Urothelium cell line (cell line): Measurements from ENCODE around the gene SPAG17.
A peak's percentile ranks its signal among the peaks of the same experiment; 100 is the strongest.

Source experiments
- DNase-seq: peaks from one replicate; pipeline ENCODE4 v3.0.0; 2011; ENCODE audit warnings: low spot score, mixed read lengths
- FAIRE-seq: peaks from 2 replicates; lab custom pipeline; 2011; peaks lifted over from hg19 to GRCh38; lab: Jason Lieb, UNC

Gene SPAG17

DNA sequence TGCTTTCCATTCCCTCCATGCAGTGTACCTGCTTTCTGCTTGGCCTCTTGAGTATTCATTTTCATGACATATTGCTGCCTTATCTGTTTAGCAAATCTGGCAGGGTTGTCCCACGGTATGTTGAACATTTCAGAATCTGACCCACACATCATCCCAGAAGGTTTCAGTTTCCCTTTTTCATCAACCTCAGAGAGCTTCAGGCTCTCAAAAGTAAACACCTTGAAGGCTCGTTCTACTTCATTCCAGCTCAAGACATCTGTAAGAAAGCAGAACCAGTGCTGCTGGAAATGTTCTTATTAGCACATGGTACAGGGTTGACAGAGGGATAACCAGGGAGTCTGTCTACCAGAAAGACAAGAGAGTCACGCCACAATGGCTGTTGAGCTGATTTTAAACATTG, 103.6 kb downstream of the SPAG17 start:
- DNase-seq (no peak), FAIRE-seq (no peak)

DNA sequence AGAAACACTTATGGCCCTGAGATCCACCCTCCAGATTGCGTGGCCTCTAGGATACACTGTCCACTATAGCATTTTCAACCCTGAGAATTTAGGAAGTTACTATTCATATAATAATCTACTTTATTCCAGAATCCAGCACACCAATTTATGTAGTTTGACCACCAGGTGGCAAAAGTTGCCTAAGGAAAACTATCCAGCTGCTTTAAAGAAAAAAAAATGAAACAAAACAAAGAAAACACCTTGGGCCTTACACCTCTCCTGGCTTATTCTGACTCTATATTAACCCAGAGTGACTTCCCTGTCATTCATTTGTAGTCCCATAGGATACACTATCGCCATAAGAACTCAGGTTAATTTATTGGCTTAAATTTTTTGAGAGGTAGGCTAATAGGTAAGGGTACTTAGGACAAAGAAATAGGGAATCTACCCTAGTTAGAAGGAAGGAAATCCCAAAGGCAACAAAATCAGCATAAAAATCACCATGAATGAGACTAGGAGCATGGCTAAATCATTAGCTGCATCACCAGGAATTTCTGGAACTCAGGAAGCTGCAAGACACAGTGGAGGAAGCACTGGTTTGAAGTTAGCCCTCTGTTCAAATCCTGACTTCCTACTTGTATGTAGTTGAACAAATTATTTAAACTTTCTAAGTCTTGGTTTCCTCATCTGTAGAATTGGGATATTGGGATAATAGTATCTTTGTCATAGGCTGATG, 107.5 kb downstream of the SPAG17 start:
- FAIRE-seq (no peak), DNase-seq (peak; percentile 46)

DNA sequence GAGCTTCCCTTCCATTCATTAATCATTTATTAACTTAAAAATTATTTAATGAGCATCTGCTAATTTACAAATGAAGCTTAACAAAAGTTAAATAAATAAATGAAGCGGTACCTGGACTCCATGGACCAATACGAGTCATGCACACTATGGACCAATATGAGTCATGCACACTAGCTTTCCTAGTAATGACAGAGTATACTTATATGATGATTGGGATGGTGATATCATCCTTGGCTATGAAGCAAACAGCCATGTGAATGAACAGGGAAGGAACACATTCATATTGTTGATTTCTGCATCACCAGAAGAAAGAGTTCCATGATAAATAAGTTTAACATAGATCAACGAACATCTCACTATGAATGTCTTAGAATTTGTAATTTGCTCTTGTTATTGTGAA, 109.9 kb downstream of the SPAG17 start:
- no peak for FAIRE-seq
- no peak for DNase-seq

DNA sequence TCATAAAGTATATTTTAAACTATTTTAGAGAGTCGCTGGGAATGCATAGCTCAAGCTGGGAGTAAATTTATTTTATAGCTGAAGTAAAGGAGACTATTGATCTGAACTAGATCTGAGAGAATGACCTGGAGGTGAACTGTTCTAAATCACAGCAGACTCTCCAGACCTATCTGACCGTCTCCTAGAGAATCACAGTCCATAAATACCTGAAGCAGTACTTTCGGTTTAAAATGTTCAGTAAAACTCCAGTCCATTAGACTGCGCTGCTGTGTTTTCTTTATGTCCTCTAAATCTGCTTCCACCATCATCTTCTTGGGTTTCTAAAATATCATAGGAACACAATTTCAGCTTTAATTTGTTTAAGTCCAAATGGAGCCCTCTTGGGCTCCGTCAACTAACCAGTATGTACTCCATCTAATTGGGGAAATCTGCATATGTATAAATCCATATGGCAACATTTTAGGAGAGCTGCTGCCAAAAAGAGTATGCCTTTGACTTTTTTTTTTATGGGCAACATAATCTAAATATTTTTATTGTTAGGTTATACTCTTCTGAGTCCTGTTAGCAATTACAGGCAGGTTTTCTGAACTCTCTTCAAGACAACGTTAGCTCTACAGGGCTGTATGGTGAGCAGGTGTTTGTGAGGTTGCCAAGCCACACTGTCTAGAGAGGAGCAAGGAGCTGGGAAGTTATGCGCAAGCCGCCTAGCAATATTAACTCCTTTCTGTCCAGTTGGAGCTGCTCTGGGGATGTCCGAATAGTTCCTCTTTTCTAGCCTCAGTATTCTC, 111.2 kb downstream of the SPAG17 start:
- DNase-seq (no peak), FAIRE-seq (no peak)

DNA sequence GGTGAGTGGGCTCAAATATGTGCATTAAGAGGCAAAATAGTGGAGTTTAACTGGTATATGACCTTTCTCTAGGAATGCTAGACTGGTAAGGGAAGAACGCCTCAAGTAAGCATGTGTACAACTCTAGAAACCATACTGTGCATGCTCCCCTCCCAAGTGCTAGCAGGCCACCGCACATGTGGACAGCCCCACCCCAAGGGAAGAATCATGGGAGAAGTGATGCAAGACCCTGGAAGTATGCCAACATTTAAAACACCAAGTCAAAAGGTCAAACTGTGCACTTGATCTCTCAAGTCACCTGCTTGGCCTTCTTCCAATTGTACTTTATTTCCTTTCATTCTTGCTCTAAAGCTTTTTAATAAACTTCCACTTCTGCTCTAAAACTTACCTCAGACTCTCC, 135.0 kb downstream of the SPAG17 start:
- FAIRE-seq (no peak), DNase-seq (no peak)

DNA sequence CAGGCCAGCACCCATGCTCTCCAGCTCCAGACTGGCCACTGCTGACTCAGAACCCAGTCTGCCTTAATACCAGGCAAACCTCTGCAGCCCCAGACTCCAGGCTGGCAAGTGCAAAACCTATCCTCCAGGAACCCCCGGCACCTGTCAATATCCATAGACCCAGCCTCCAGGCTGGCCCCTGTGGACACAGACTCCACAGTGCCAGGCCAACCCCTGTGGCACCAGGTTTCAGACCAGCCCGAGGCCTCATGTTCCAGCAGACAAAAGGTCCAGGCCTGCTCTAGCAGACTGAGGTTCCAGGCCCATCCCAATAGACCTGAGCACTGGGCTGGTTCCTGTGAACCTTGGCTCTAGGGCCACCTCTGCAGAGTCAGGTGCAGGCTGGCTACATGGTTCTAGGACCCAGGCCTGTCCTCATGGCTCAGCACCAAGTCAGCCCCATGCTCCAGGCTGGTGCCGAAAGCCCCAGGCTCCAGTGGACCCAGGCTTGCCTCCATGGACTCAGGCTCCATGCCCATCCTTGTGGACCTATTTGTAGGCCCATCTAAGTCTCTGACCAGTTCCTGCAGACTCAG, 137.3 kb downstream of the SPAG17 start:
- FAIRE-seq, result no peak

DNA sequence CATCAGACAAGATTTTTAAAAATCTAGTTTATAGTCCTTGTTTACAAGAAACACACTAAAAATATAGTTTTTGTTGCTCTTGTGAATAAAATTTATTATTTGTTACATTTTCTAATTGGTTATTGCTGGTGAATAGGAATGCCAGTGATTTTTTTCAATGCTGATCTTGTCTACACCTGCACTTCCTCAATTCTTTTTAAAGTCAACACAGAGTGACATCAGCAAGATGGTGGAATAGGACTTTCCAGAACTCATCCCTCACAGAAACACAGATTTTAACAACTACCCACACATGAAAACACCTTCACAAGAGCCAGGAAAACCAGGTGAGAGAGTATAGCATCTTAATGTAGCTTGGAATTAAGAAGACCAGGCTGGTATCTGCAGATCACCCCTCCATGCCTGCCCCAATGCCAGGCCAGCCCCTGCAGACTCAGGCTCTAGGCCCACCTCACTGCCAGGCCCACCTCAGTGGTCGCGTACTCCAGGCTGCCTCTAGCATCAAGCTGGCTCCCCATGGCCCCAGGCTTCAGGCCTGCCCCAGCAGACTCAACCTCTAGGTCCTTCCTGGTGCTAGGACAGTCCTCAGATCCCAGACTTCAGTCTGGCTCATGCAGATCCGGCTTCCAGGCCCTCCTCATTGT, 137.9 kb downstream of the SPAG17 start:
- FAIRE-seq, result no peak
- no peak for DNase-seq

More for the DNA sequence above, 137.3 kb downstream of the SPAG17 start:
- no peak for DNase-seq

DNA sequence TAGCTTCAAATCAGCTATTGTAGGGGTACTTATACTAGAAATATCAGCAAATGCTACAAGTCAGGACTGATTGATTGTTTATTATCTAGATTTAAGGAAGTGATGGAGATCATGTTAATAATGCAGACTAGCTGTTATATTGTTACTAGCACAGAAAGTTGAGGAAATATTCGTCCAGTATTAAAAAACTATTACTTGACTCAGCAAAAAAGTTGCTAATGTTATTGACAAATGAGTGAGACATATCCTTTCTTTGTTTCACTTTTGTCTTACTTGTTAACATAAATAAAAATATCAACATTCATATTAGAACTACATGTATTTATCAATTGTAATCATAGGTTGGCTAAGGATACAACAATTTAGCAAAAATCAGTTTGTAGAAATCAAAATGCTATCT, 141.4 kb downstream of the SPAG17 start:
- DNase-seq (no peak), FAIRE-seq (no peak)

DNA sequence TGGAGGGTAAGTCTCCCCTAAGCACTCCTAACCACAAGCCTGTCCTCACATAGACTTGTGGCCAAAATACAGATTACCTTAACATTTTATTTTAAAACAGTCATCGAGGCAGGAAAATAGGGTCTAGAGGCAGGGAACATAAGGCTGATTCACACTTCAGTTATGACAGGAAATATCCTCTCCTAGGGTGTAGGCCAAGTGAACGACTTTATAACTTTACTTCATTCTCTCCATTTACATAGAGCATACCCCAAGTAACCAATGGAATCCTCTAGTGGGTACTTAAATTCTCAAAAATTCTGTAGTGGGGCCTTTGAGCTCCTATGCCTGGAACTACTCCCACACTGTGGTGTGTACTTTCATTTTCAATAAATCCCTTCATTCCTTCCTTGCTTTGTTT, 142.5 kb downstream of the SPAG17 start:
- DNase-seq, result no peak
- no peak for FAIRE-seq

DNA sequence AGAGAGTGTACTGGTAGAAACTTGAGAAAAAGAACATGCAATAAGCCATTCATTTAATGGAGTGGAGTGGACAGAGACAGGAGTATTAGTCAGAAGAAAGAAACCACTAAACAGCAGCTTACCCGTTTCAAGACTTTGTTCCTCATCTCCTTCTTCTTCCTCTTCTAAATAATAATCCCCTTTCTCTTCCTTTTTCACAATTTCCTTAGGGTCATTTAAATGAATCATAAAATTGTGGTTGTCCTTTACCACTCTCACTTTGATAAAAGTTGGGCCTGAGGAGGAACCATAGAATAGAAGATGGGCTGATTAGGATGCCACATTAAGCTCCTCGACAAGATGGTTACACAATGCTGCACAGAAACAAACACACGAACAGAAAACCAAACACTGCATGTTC, 145.9 kb downstream of the SPAG17 start:
- FAIRE-seq (no peak), DNase-seq (no peak)

DNA sequence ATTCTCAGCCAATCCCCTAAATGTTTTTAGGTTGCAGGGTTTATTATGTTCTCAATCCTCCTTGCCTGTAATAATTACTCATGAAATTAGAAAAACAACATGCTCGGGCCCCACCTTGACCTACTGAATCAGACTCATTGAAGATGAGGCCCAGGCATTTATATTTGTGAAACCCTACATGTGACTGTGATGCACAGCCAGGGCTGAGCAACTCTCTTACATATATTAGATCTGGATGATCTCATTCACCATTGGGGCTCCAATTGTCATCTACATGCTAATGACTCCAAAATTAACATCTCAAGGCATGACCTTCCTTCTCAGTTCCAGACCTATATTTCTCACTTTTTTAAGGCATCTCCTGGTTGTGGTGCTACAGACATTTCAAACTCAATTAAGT, 152.1 kb downstream of the SPAG17 start:
- FAIRE-seq (no peak), DNase-seq (no peak)

DNA sequence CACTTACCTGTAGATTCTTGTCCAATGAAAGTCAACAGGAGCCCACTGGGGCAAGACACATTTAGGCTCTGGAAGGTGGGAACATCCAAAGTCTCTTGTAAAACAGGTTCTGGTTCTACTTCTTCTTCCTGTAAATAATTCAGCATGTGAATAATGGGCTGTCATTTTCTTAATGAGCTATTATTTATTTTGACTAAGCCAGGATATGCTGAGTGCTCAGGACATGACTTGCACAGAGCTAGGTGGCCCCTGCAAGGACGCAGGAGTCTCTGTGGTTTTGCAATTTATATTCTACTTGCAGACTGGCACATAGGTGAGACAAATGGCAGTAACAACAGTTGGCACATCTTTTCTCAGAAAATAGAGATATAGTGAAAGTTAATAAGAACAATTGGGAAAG, 156.8 kb downstream of the SPAG17 start:
- no peak for FAIRE-seq
- no peak for DNase-seq

DNA sequence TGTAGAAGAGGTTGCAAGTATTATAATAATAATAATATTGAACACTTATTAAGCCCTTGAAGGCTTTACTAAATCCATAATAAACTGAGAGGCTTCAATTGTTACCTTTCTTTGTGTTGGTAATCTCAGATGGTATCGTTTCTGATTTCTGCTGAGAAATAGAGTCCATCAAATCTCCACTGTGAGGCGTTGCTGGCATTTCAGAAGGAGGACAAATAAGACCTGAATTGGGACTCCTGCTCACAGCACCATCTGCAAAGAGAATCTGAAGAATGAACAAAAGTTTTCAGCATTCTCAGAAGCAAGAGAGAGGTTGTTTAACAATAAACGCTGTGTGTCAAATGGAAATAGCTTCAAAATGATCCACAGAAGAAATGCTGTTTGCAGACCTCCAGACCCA, 161.8 kb downstream of the SPAG17 start:
- FAIRE-seq, result no peak
- DNase-seq, result no peak

DNA sequence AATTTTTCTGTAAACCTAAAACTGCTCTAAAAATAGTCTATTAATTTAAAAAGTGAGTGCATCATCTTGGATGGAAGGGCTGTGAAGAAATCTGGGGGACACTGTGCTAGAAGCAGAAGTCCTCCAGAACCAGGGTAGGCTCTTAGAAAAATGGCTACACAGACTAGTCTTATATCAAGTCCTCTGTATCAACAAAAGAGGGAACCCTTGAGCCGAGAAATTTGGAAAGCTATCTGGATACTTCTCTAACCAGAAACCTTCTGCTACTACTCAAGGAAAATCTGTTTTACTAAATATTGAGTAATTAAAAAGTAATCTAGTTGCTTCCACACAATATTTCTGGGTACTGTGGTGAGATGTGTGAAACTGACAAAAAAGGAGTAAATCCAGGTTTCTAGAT, 163.4 kb downstream of the SPAG17 start:
- no peak for DNase-seq
- no peak for FAIRE-seq

DNA sequence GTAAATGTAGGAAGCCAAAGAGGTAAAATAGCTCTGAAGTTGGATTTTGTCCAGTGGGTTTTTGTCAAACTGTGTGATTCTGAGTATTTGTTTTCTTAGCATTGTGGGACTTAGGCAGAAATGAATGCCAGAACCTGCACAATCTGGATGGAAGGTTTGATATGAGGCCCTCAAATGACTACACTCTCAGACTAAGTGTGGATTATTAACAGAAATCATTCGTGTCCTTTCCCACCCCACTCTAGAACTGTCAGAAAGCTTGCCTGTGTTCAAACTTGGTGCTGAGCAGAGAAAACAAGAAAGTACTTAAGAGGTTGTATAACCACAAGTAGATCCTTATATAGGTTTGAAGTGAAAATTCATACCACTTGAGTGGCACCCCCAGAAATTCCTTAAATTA, 167.0 kb downstream of the SPAG17 start:
- no peak for DNase-seq
- no peak for FAIRE-seq

DNA sequence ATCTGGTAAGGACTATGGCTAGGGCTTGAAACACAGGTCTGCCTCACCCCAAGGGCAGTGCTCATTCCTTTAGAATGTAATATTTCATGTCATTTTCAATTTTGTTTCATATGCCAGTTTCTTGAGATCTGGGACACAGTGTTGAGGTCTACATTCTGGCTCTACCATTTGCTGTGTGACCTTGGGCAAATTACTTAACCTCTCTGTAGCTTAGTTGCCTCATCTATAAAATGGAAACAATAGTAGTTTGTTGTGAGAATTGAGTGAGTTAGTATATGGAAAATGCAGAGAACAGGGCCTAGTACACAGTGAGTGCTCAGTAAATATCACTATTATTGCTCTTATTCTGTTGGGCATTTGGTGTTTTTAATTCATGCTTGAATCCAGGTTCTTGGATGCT, 171.1 kb downstream of the SPAG17 start:
- DNase-seq (no peak), FAIRE-seq (no peak)

DNA sequence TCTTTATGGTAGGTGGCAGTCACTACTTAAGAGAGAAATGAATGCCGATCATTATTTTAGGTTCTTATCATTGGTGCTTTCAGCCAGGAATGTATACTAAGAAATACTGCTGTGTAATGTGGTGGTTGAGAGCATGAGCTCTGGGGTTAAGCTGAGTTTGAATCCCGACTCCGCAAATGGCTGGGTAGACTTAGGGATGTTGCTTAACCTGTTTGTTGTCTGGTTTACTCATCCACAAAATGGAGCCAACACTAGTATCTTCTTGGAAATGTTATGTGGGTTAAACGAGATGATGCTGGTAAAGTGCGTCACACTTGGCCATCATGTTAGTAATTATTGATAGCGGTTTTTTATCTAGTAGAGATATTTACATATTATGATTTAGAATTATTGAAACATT, 171.7 kb downstream of the SPAG17 start:
- no peak for DNase-seq
- FAIRE-seq, result no peak

DNA sequence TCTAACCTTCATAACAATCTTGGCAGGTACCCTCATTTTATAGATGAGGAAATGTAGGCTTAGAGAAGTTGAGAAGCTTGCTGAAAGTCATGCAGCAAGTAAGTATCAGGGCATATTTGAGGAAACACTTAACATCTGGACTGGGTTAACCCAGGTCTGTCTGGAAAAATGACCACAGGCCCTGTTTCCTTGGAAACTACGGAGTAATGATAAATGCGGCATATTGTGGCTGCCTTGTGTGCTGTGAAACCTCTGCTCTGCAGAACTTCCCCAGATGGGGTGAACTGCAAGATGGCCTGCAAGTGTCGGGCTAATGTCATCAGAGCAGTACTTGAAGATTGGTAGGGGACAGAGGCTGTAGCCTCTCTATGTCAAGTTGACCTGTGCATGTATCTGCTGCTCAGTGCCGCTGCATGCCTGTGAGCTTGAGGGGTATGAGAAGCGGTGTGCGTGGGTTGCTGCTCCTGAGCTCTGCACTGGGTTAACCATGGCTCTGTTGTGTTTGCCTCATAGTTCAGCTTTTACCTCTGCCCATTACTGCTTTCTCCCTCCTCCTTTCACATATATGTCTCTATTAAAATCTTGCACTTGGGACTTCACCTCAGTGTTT, 172.4 kb downstream of the SPAG17 start:
- peak; percentile 44 for FAIRE-seq
- no peak for DNase-seq

DNA sequence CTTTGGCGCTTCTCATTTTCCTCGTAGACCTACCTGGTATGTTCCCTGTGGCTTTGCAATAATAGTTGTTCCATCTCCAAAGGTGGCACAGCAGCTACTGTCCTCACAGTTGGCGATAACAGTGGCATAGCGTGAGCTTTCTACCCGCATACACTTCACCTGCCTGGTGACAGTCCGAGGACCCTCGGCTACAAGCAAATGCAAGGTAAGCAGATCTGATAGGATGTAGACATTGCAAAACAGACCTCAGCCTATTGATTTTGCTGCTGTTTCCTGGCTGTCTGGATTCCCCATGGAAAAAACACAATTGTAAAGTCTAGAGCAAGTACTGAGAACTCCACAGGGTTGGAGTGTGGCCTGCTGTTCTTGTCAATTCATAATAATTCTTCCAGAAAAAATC, 177.0 kb downstream of the SPAG17 start:
- no peak for DNase-seq
- FAIRE-seq, result no peak

DNA sequence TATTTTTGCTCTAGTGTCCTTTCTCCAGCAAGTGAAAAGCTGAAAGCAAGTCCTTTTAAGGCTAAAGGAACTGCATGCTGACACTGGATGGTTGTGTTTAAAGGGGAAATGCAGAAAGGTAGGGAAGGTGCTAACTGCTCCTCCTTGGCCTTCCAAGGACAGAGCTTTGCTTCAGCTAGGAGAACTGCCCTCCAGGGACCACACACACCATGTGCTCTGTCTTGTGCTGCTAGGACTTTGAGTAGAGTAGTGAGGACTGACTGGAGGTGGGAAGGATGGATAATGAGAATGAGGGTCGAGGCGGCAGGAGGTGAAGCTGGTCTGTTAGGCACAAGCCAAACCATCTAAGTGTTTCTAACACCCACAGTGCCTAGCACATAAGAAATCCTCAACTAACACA, 177.6 kb downstream of the SPAG17 start:
- DNase-seq (no peak), FAIRE-seq (no peak)

DNA sequence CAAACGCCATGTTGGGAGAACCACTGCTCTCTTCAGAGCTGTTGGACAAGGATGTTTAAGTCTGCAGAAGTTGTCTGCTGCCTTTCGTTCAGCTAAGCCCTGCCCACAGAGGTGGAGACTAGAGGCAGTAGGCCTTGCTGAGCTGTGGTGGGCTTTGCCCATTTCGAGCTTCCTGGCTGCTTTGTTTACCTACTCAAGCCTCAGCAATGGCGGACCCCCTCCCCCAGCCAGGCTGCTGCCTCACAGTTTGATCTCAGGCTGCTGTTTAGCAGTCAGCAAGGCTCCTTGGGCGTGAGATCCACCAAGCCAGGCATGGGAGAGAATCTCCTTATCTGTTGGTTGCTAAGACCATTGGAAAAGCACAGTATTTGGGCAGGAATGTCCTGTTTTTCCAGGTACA, 180.7 kb downstream of the SPAG17 start:
- FAIRE-seq (no peak), DNase-seq (no peak)
